GM12873 (cell line): ENCODE results near the gene ARHGEF4.

Source experiments
- TF ChIP-seq, protein P1 (sequence below): IDR thresholded peaks from 2 replicates; pipeline ENCODE4 v1.5.1; 2012; ENCODE audit warnings: low read depth, mild to moderate bottlenecking, moderate library complexity, low read length, control low read depth; ENCODE audit not compliant: insufficient read depth; ENCODE audit errors: missing control alignments

The ARHGEF4 gene

DNA sequence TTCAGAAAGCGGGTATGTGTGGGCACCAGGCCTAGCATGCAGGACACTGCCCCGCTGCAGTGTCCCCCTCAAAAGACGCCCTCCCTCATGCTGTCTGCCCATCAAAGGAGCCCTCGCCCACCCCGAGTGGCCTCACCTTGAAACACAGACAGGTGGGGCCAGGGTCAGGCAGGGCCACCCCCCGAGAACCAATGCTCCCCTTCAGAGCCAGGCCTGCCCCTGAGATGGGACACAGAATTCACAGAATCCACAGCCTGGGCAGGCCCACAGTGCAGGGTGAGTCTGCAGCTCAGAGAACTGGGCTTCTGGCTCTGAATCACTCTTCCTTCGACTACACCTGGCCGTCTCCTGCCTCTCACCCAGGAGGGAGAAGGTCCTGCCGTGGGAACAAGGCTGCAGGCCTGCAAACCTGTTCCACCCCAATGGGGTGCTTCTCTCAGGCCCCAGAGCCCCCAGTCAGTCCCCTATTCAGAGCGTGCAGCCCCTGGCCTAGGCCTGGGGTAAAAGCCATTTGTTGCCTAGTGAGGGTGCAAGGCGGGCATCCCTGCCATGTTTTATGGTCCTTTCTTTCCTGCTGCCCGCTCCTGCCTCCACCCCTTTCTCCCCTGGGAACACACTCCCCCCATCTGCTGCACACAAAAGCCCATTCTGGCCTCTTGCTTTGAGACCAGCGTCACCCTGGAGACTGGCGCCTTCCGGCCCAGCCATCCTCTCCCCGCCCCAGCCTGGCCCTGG, 11.3 kb upstream of the ARHGEF4 start:
- TF ChIP-seq, protein P1, sequence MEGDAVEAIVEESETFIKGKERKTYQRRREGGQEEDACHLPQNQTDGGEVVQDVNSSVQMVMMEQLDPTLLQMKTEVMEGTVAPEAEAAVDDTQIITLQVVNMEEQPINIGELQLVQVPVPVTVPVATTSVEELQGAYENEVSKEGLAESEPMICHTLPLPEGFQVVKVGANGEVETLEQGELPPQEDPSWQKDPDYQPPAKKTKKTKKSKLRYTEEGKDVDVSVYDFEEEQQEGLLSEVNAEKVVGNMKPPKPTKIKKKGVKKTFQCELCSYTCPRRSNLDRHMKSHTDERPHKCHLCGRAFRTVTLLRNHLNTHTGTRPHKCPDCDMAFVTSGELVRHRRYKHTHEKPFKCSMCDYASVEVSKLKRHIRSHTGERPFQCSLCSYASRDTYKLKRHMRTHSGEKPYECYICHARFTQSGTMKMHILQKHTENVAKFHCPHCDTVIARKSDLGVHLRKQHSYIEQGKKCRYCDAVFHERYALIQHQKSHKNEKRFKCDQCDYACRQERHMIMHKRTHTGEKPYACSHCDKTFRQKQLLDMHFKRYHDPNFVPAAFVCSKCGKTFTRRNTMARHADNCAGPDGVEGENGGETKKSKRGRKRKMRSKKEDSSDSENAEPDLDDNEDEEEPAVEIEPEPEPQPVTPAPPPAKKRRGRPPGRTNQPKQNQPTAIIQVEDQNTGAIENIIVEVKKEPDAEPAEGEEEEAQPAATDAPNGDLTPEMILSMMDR = no peak

DNA sequence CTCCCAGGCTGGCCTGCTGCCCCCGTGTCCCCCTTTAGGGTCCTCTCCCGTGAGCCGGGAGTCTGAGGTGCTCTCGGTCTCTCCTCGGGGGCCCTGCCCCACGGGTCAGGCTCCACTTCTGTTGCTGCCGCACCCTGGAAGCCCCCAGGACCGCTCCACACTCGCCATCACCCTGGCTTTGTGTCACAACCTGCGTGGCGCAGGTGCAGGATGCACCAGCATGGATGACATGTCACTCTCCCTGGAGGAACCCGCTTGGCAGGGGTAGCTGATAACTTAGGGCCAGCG, 10.8 kb upstream of the ARHGEF4 start:
- TF ChIP-seq, protein P1 = no peak

DNA sequence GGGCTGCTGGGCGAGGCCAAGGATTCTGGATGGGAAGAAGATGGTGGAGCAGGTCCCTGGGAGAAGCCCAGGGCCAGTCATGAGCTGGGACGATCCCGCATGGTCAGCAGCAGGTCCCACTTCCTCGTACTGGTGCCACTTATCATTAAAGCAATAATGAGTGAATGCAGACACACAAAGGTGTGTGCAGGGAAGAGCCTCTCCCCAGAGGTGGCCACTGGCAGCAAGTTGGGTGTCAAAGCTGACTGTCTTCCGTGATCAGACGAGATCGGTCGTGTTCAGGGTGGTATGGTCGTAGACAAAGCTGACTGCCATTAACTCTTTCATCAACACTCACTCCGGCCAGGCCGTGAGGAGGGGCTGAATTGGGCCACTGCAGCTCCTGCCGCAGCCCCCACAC, 10.3 kb upstream of the ARHGEF4 start:
- TF ChIP-seq, protein P1 = no peak

DNA sequence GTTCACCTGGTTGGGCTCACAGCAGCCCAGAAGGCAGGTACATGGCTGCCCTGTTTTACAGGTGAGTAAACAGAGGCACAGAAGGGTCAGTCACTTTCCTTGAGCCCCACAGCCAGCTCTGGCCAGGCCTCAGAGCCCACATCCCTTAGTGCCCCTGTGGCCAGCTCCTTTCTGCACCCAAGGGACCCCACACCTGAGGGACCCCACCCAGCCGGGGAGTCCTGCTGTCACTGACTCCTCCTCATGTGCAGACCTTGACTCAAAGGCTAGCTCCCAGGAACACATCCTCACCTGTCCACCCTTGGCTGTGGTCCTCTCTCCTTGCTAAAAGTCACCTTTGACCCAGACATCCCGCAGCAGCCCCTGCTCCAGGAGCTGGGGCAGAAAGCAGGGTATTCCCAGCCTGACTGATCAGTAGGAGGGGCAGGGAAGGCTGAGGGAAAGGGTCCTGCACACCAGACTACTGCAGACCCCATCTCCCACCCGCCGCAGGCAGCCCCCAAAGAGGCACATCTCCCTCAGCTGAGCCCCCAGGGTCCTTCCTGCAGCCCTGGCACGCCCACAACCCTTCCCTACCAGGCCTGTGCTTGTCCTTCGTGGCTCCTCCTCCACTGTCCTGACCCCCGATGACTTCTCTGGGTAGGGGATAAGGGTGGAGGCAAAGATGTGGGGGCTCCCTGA, 9.8 kb upstream of the ARHGEF4 start:
- TF ChIP-seq, protein P1 = no peak

DNA sequence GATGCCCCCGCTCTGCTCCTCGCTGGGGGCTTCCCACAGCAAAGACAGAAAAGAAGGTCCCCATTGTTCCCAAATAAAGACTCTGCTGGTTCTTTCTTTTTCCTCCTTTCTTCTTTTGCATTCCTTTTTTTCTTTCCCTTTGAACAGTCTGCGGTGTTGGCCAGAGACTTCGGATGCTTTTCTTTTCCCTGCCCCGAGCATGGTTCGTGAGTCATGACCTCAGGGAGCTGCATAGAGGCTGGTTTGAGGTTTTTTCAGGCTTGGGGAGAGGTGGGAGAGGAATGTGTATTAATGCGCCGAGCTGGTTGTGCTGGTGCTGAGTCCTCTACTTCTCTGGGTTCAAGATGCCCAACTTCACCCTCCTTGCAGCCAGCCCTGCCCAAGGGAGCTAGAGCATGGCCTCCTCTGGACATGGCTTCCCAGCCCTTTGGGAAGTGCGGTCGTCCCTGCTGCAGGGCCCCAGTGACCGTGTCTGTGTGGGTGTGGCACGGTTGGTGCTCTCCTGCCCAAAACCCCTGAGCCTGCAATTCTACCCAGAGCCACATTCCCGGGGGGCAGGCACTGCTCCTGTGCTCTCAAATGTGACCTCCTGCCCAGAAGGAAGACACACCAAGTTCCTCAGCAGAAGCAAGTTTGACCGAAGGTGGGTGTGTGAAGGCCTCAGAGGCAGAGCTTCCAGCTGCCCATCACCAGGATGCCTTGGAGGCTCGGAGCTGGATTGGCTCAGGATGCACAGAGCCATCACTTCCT, 9.0 kb upstream of the ARHGEF4 start:
- TF ChIP-seq, protein P1 = no peak

DNA sequence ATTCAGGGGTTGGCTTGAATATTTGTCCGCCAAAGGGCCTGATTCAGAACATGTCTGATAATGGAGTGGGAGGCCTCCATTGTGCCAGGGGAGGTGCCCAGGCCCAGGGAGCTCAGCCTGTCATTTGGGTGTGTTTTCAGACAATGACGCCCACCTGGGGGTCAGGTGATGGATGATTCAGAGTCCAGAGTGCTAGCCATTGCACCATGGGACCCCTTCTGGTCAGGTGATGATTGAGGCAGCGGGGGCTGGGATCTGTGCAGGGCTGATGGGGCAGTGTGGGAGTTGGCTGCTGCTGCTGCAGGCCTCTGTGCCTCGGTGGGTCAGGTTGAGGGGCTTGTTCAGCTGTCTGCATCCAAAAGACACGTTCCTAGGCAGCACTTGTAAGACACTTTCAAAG, 8.3 kb upstream of the ARHGEF4 start:
- TF ChIP-seq, protein P1 = no peak

DNA sequence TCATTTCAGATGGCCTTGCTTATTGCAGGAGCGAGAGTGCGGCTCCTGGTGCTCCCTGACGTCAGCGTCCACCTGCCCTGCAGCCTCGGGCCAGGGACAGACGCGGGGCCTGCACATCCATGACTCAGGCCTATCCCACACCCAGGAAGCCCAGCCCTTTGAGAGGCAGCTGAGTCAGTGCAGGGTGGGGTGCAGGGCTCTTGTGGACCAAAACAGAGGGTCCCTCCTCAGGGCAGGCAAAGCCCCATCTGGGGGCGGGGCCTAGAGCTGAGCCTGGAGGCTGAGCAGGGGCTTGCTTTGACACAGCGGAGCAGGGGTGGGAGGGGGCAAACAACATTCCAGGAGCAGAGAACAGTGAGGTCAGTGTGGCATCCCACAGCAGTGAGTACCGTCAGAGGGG, 7.7 kb upstream of the ARHGEF4 start:
- TF ChIP-seq, protein P1 = no peak
